WTC11 (cell line): ENCODE data around the gene BCAM. TPM values are rescaled to one million over a fixed set of nuclear protein-coding genes. Genes with fewer than 3 reads are reported as not detected.

ENCODE experiments used
- ATAC-seq: fragments of 200-7000 bp; cut with Tn5 transposase; 2 replicates; pipeline ENCODE4 v1.10.0; 2021; ENCODE audit warnings: mild to moderate bottlenecking, moderate library complexity
- CTCF ChIA-PET: fragments of 300-600 bp; sonication (Branson Sonifier 250); formaldehyde crosslinking; loops from one replicate; lab custom pipeline; 2021; ENCODE audit warnings: antibody characterized with exemption; lab: Charles Lee
- POLR2A ChIA-PET: fragments of 350-600 bp; sonication (Branson Sonifier 250); formaldehyde crosslinking; loops from one replicate; lab custom pipeline; 2021; ENCODE audit warnings: antibody characterized with exemption; lab: Charles Lee
- DNase-seq: peaks from one replicate; pipeline ENCODE4 v3.0.0; 2021; ENCODE audit warnings: low spot score
- H3K27ac Mint-ChIP-seq: 2 replicates; pipeline ENCODE4 v1.8.0; 2021; ENCODE audit warnings: mixed read lengths
- H3K27me3 Mint-ChIP-seq: 2 replicates; pipeline ENCODE4 v1.8.0; 2021; ENCODE audit warnings: low read depth, mild to moderate bottlenecking, moderate library complexity, mixed read lengths
- H3K36me3 Mint-ChIP-seq: 2 replicates; pipeline ENCODE4 v1.8.0; 2021; ENCODE audit warnings: mixed read lengths
- H3K4me1 Mint-ChIP-seq: 2 replicates; pipeline ENCODE4 v1.8.0; 2022; ENCODE audit warnings: mixed read lengths
- H3K4me3 Mint-ChIP-seq: 2 replicates; pipeline ENCODE4 v1.8.0; 2021; ENCODE audit warnings: mild to moderate bottlenecking, moderate library complexity, mixed read lengths
- H3K9me3 Mint-ChIP-seq: 2 replicates; pipeline ENCODE4 v1.8.0; 2021; ENCODE audit warnings: mixed read lengths
- ELF4 ChIP-seq: sonication (generic); formaldehyde crosslinking; IDR thresholded peaks from 2 replicates; pipeline ENCODE4 v1.8.1; 2022; ENCODE audit warnings: low read depth, mild to moderate bottlenecking, moderate library complexity, missing genetic modification reagents
- ESRRA ChIP-seq: sonication (generic); formaldehyde crosslinking; IDR thresholded peaks from 2 replicates; pipeline ENCODE4 v1.8.1; 2022; ENCODE audit warnings: mild to moderate bottlenecking, missing genetic modification reagents, borderline replicate concordance
- FOXJ3 ChIP-seq: sonication (generic); formaldehyde crosslinking; IDR thresholded peaks from 2 replicates; pipeline ENCODE4 v1.9.0; 2021; ENCODE audit warnings: missing genetic modification reagents, mild to moderate bottlenecking, borderline replicate concordance
- GABPB1 ChIP-seq: sonication (generic); formaldehyde crosslinking; IDR thresholded peaks from 2 replicates; pipeline ENCODE4 v1.8.1; 2023; ENCODE audit warnings: mild to moderate bottlenecking, missing genetic modification reagents
- GRHL2 ChIP-seq: fragments of 250-450 bp; sonication (Bioruptor Pico); IDR thresholded peaks from 2 replicates; pipeline ENCODE4 v1.8.0; 2022; ENCODE audit warnings: mild to moderate bottlenecking, moderate library complexity; ENCODE audit not compliant: insufficient replicate concordance, severe bottlenecking
- IRF2 ChIP-seq: sonication (generic); formaldehyde crosslinking; IDR thresholded peaks from 2 replicates; pipeline ENCODE4 v1.8.0; 2022; ENCODE audit warnings: low read depth, missing genetic modification reagents, borderline replicate concordance
- MYBL2 ChIP-seq: sonication (generic); formaldehyde crosslinking; IDR thresholded peaks from 2 replicates; pipeline ENCODE4 v1.8.1; 2023; ENCODE audit warnings: mild to moderate bottlenecking, moderate library complexity, missing genetic modification reagents
- SMAD3 ChIP-seq: sonication (generic); formaldehyde crosslinking; IDR thresholded peaks from 2 replicates; pipeline ENCODE4 v1.8.0; 2022; ENCODE audit warnings: missing genetic modification reagents, mild to moderate bottlenecking, borderline replicate concordance
- ZNF121 ChIP-seq: sonication (generic); formaldehyde crosslinking; IDR thresholded peaks from 2 replicates; pipeline ENCODE4 v1.8.0; 2023; ENCODE audit warnings: missing genetic modification reagents
- ZNF396 ChIP-seq: fragments of 250-450 bp; sonication (Bioruptor Pico); IDR thresholded peaks from 2 replicates; pipeline ENCODE4 v1.8.0; 2021; ENCODE audit warnings: mild to moderate bottlenecking, moderate library complexity, borderline replicate concordance
- total RNA-seq: library from RNA; stranded (reverse); gene quantifications from 3 replicates; pipeline ENCODE4 v1.2.3, GENCODE V29; 2021
- TF ChIP-seq, protein P1 (sequence below): fragments of 250-450 bp; sonication (Bioruptor Pico); IDR thresholded peaks from 2 replicates; pipeline ENCODE4 v1.8.0; 2021; ENCODE audit warnings: mild to moderate bottlenecking
- TF ChIP-seq, protein P2 (sequence below): sonication (generic); formaldehyde crosslinking; IDR thresholded peaks from 2 replicates; pipeline ENCODE4 v1.8.0; 2022; ENCODE audit warnings: mild to moderate bottlenecking, missing genetic modification reagents
- TF ChIP-seq, protein P3 (sequence below): sonication (generic); formaldehyde crosslinking; IDR thresholded peaks from 2 replicates; pipeline ENCODE4 v1.8.1; 2023; ENCODE audit warnings: mild to moderate bottlenecking, missing genetic modification reagents, borderline replicate concordance
- TF ChIP-seq, protein P4 (sequence below): sonication (generic); formaldehyde crosslinking; IDR thresholded peaks from 2 replicates; pipeline ENCODE4 v1.8.0; 2022; ENCODE audit warnings: mild to moderate bottlenecking, missing genetic modification reagents

The BCAM gene
- total RNA-seq, 1 experiment from 2014 or later, result 73.1 TPM

DNA sequence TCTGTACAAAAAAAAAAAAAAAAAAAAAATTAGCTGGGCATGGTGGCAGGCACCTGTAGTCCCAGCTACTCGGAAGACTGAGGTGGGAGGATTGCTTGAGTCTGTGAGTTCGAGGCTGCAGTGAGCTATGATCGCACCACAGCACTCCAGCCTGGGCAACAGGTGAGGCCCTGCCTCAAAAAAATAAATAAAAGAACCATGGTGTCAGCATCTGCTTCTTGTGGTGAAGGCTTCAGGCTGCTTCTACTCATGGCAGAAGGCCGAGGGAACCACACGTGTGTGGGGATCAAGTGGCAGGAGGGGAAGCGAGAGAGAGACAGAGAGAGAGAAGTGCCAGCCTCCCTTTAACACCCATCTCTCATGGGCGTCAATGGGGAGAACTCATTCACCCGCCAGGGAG is 46.9 kb upstream of the BCAM start:
- Mint-ChIP-seq H3K4me3 (no peak overlapping the region), H3K27ac (no peak overlapping the region), H3K36me3 (no peaks in the 10 kb centered on the region), H3K27me3 (peaks cover 37% of the 10 kb centered on the region), H3K4me1 (peaks cover 11% of the 10 kb centered on the region), H3K9me3 (no peaks in the 10 kb centered on the region)
- TF ChIP-seq, protein P1, sequence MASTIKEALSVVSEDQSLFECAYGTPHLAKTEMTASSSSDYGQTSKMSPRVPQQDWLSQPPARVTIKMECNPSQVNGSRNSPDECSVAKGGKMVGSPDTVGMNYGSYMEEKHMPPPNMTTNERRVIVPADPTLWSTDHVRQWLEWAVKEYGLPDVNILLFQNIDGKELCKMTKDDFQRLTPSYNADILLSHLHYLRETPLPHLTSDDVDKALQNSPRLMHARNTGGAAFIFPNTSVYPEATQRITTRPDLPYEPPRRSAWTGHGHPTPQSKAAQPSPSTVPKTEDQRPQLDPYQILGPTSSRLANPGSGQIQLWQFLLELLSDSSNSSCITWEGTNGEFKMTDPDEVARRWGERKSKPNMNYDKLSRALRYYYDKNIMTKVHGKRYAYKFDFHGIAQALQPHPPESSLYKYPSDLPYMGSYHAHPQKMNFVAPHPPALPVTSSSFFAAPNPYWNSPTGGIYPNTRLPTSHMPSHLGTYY (CRISPR knock-in tag), result no peak
- TF ChIP-seq ESRRA (no peak), SMAD3 (CRISPR knock-in tag) (no peak), ZNF396 (CRISPR knock-in tag) (no peak), ELF4 (CRISPR knock-in tag) (no peak), GRHL2 (CRISPR knock-in tag) (no peak), IRF2 (CRISPR knock-in tag) (no peak), ZNF121 (CRISPR knock-in tag) (no peak), MYBL2 (CRISPR knock-in tag) (no peak)
- TF ChIP-seq, protein P2, sequence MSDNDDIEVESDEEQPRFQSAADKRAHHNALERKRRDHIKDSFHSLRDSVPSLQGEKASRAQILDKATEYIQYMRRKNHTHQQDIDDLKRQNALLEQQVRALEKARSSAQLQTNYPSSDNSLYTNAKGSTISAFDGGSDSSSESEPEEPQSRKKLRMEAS (CRISPR knock-in tag), result no peak
- TF ChIP-seq, protein P3, sequence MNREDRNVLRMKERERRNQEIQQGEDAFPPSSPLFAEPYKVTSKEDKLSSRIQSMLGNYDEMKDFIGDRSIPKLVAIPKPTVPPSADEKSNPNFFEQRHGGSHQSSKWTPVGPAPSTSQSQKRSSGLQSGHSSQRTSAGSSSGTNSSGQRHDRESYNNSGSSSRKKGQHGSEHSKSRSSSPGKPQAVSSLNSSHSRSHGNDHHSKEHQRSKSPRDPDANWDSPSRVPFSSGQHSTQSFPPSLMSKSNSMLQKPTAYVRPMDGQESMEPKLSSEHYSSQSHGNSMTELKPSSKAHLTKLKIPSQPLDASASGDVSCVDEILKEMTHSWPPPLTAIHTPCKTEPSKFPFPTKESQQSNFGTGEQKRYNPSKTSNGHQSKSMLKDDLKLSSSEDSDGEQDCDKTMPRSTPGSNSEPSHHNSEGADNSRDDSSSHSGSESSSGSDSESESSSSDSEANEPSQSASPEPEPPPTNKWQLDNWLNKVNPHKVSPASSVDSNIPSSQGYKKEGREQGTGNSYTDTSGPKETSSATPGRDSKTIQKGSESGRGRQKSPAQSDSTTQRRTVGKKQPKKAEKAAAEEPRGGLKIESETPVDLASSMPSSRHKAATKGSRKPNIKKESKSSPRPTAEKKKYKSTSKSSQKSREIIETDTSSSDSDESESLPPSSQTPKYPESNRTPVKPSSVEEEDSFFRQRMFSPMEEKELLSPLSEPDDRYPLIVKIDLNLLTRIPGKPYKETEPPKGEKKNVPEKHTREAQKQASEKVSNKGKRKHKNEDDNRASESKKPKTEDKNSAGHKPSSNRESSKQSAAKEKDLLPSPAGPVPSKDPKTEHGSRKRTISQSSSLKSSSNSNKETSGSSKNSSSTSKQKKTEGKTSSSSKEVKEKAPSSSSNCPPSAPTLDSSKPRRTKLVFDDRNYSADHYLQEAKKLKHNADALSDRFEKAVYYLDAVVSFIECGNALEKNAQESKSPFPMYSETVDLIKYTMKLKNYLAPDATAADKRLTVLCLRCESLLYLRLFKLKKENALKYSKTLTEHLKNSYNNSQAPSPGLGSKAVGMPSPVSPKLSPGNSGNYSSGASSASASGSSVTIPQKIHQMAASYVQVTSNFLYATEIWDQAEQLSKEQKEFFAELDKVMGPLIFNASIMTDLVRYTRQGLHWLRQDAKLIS (CRISPR knock-in tag), result no peak
- TF ChIP-seq, protein P4, sequence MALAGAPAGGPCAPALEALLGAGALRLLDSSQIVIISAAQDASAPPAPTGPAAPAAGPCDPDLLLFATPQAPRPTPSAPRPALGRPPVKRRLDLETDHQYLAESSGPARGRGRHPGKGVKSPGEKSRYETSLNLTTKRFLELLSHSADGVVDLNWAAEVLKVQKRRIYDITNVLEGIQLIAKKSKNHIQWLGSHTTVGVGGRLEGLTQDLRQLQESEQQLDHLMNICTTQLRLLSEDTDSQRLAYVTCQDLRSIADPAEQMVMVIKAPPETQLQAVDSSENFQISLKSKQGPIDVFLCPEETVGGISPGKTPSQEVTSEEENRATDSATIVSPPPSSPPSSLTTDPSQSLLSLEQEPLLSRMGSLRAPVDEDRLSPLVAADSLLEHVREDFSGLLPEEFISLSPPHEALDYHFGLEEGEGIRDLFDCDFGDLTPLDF, result no peak
- CTCF ChIA-PET, result interaction anchor here (1.1 to 2.8 kb wide), 2 partner anchors 9 to 38 kb away, joined by 6 to 11 read pairs; no protein-coding TSS in a partner anchor
- POLR2A ChIA-PET, result no interaction called here
- no peak for ATAC-seq
- no peak for DNase-seq

DNA sequence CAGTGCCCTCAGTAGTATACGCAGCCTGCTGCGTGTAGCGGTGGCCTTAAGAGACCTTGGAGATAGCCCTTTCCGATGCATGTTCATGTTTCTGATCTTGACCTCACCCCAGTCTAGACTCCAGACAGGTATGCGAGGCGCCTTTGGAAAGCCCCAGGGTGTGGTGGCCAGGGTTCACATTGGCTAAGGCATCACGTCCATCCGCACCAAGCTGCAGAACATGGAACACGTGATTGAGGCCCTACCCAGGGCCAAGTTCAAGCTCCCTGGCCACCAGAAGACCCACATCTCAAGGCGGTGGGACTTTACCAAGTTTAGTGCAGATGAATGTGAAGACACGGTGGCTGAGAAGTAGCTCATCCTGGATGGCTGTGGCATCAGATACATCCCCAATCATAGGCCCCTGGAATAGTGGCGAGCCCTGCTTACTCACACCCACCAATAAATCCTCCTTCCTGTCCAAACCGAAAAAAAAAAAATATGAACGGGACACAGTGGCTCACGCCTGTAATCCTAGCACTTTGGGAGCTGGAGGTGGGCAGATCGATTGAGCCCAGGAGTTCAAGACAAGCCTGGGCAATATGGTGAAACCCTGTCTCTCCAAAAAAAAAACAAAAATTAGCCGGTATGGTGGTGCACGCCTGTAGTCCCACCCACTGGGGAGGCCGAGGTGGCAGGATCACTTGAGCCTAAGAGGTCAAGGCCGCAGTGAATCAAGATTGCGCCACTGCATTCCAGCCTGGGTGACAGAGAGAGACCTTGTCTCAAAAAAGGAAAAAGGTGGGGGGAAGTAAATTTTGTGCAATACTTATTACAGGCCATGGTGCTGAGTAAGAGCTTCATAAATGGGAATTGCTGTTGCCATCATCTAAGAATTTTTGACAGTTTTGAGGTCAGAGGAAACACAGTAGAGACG is 43.6 kb upstream of the BCAM start:
- H3K36me3 Mint-ChIP-seq, result peaks cover 4% of the 10 kb centered on the region; the same call in 1 of the 2 replicates
- no peak overlapping the region for H3K27ac Mint-ChIP-seq
- no peak overlapping the region for H3K4me3 Mint-ChIP-seq
- TF ChIP-seq FOXJ3 (CRISPR knock-in tag), result no peak
- peak; percentile 55; the same call in 1 of the 2 replicates for TF ChIP-seq GABPB1 (CRISPR knock-in tag)
- DNase-seq, result no peak
- H3K9me3 Mint-ChIP-seq, result peaks cover 10% of the 10 kb centered on the region
- H3K27me3 Mint-ChIP-seq, result peaks cover 39% of the 10 kb centered on the region
- CTCF ChIA-PET, result interaction anchor here (0.6 to 2.8 kb wide), 4 partner anchors 37 to 327 kb away, joined by 3 to 25 read pairs (median 3); no protein-coding TSS in a partner anchor
- H3K4me1 Mint-ChIP-seq, result no peaks in the 10 kb centered on the region
- no peak for ATAC-seq
- POLR2A ChIA-PET, result interaction anchor here (0.6 kb wide), 1 partner anchor 102 kb away, joined by 3 read pairs; no protein-coding TSS in a partner anchor
